HG03460 (cell line): ENCODE results near the gene PPP2R3B.
"Not testable (repeated sequence)": the region's sequence is repeated elsewhere in the genome, so short reads cannot be mapped to it uniquely, and the experiment has no call there.

Experiments used
- ATAC-seq: cut with Tn5 transposase; IDR thresholded peaks from one replicate; pipeline ENCODE4 v1.9.1; 2021; ENCODE audit not compliant: unreplicated experiment

Gene PPP2R3B

GRCh38 chrX:386768-387575 lies at the start of gene PPP2R3B:
TSS of gene PPP2R3B (minus strand) at chrX:386907. CDS start at chrX:386691, 216 bp downstream.
- ATAC-seq, result peak; percentile 92

- ATAC-seq, result no peak
Observed at GRCh38 chrX:435536-436122, 48.9 kb upstream of the PPP2R3B start.

- no peak for ATAC-seq
Observed at GRCh38 chrX:434946-435345, 48.2 kb upstream of the PPP2R3B start.

GRCh38 chrX:433771-434170 lies 47.1 kb upstream of the PPP2R3B start:
- no peak for ATAC-seq

GRCh38 chrX:432666-433065 lies 46.0 kb upstream of the PPP2R3B start:
- not testable (repeated sequence) for ATAC-seq

GRCh38 chrX:431492-432111 lies 44.9 kb upstream of the PPP2R3B start:
- ATAC-seq, result no peak

- ATAC-seq, result no peak
Observed at GRCh38 chrX:431056-431455, 44.3 kb upstream of the PPP2R3B start.

GRCh38 chrX:429266-429825 lies 42.6 kb upstream of the PPP2R3B start:
- ATAC-seq, result no peak

- no peak for ATAC-seq
Observed at GRCh38 chrX:427812-428725, 41.4 kb upstream of the PPP2R3B start.

GRCh38 chrX:426881-427280 lies 40.2 kb upstream of the PPP2R3B start:
- no peak for ATAC-seq

- ATAC-seq, result no peak
Observed at GRCh38 chrX:425056-425455, 38.3 kb upstream of the PPP2R3B start.

GRCh38 chrX:421646-422391 lies 35.1 kb upstream of the PPP2R3B start:
- ATAC-seq, result no peak

- ATAC-seq, result no peak
Observed at GRCh38 chrX:420496-421223, 34.0 kb upstream of the PPP2R3B start.

- ATAC-seq, result no peak
Observed at GRCh38 chrX:418927-419729, 32.4 kb upstream of the PPP2R3B start.

- ATAC-seq, result not testable (repeated sequence)
Observed at GRCh38 chrX:415498-415897, 28.8 kb upstream of the PPP2R3B start.

- no peak for ATAC-seq
Observed at GRCh38 chrX:413322-414201, 26.9 kb upstream of the PPP2R3B start.

- ATAC-seq, result no peak
Observed at GRCh38 chrX:410296-410695, 23.6 kb upstream of the PPP2R3B start.

- ATAC-seq, result no peak
Observed at GRCh38 chrX:405149-405548, 18.4 kb upstream of the PPP2R3B start.
